Germinal center (tissue), 1 donor: ENCODE data around the gene PTAR1.
A peak's percentile ranks its signal among the peaks of the same experiment; 100 is the strongest.

Source experiments
- DNase-seq: peaks from one replicate; pipeline ENCODE4 v3.0.0; 2012; ENCODE audit warnings: mixed read lengths, low spot score

The PTAR1 gene

GRCh38 chr9:69750085-69750484 lies 9.7 kb downstream of the PTAR1 start:
- no peak for DNase-seq

GRCh38 chr9:69748304-69748703 lies 11.5 kb downstream of the PTAR1 start:
- no peak for DNase-seq

- DNase-seq: no peak
Measured at GRCh38 chr9:69746859-69747560, 12.8 kb downstream of the PTAR1 start.

DNA sequence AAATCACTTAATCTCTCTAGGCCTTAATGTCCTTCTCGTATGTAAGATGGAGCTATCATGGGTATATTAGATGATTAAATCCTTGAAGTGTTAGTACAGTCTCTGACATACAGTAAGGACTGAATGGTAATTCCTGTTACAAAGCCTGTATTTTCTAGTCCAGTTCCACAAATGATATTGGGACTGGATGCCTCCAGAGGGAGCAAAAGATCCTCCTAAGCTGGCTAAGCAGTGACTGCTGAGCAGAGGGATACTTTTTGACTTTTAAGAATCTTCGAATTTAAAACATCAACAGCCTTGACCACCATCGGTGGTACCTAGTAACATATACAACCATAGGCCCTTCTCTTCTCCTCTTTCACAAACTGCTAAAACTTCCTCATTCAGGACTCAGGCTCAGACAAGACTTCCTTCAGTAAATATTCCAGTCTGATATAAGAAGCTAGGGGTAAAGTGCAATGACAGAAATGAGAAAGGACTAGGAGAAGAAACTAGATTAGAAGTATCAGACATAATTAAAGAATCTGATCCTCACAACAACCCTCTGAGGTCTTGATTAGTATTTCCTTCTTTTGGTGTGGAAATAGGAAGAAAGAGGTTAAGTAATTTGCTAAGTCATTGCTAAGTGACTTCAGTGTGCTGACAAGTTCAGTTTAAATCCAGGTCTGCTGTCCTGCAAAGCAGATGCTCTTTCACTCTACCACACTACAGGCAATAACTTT lies 13.9 kb downstream of the PTAR1 start:
- DNase-seq: no peak

- no peak for DNase-seq
Measured at GRCh38 chr9:69744688-69745380, 15.0 kb downstream of the PTAR1 start.

DNA sequence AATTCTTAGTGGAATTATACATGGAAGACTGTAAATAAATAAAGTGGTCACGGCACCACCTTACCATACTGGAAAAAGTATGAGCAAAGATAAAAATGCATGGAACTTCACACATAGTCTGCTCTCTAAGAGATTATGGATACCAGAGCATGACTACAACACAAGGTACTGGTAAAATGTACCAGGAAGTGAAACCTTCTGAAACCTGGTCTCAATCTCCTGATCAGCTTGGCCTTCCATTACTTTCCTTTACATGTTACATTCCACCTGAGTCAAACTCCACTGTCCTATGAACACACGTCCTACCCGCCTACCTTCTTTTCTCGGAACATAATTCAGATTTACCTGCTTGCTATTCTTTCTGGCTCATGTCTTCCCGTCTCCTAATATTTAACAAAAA lies 15.9 kb downstream of the PTAR1 start:
- DNase-seq: peak; percentile 3

- no peak for DNase-seq
Measured at GRCh38 chr9:69740872-69741505, 18.8 kb downstream of the PTAR1 start.

DNA sequence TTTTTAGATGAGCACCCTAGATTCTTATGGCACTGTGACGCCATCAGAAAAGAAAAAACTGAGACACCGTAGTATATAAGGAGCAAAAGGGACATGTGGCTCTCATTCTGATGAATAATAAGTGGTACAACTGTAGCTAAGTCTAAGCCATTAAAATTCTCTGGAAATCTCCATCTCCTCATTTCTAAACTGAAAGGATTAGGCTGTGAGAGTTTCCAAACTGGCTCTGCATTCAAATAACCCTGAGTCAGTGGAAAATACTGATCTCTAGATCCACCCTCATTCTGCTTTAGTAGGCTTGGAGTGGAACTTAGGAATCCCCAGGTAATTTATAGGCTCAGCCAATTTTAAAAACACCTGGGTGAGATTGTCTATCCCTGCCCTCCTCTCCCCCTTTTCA lies 28.5 kb downstream of the PTAR1 start:
- DNase-seq: no peak

GRCh38 chr9:69719983-69720382 lies 39.8 kb downstream of the PTAR1 start:
- no peak for DNase-seq

- no peak for DNase-seq
Measured at GRCh38 chr9:69719367-69719766, 40.4 kb downstream of the PTAR1 start.

DNA sequence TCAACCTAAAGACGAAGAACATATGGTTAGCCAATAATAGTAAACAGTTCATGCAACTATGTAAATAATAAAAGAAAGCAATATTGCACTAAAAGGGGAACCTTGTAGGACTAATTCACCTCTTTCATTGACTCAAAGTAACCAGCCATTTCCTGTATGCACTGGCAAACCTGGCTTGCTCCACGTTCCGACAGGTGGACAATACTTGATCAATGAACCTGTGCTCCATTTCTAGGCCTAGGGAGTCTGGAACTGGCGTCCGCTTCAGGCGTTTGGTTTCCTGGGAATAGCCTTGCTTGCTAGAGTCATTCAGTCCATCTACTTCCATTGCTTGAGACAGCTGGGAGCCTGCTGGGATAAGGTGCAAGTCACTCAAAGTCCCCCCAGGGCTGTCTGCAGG lies 41.6 kb downstream of the PTAR1 start:
- no peak for DNase-seq

DNA sequence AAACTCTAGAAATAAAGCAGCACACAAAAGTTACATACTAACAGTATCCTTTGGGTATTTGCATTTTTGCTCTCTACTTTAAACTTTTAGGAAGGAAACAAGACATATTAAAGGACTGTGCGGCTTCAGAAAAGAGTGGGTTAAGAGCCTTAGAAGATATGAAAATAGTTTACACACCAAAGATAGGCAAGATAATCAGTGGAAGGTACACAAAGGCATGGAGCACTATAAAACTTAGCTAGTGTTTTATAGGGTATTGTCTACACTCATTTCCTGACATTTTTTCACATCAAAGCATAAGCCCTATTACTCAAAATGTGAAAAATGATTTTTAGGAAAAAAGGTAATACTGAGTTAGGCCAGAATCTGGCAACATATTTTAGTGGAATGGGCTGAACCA lies 44.0 kb downstream of the PTAR1 start:
- DNase-seq: no peak

- no peak for DNase-seq
Measured at GRCh38 chr9:69715096-69715495, 44.7 kb downstream of the PTAR1 start.

DNA sequence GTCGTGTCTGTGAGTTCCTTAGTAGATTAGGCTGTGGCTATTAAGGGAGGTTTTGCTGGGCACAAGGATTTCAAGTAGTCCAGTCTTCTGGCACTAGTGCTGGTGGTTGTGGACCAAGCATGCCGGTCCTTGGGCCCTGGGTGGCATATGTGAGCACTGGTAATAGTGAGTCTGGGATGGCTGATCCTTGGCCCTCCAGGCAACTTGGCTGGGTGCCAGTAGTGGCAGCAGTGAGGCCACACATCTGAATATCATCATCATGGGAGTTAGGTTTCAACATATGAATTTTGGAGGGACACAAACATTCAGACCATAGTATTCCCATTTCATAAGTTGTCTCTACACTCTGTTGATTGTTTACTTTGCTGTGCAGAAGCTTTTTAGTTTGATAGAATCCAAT lies 62.3 kb downstream of the PTAR1 start:
- DNase-seq: no peak

GRCh38 chr9:69696802-69697201 lies 63.0 kb downstream of the PTAR1 start:
- no peak for DNase-seq

DNA sequence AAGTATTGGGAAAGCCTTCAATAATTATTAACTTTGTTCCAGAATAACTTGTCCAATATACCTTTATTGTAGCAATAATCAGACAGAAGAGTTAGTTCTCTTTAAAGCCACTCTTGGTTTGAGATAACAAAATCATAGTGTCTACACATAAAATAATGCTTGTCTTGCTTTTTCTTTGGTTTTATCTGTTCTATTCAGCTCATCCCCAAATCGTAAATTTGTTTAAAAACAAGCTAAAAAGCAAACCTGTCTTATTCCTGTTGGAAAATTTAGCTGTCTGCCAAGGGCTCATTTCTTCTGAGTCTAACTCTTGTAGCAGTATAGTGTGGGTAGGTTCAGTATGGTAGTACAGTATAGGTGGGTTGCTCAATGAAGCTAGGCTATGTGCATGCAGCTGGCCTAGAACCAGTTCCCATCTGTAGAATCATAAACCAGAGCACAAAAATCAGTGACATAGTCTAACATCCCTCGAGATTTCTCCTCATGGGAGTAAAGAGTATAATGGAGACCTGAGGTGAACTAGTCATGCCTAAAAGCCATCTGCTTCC lies 69.7 kb downstream of the PTAR1 start:
- DNase-seq: no peak

DNA sequence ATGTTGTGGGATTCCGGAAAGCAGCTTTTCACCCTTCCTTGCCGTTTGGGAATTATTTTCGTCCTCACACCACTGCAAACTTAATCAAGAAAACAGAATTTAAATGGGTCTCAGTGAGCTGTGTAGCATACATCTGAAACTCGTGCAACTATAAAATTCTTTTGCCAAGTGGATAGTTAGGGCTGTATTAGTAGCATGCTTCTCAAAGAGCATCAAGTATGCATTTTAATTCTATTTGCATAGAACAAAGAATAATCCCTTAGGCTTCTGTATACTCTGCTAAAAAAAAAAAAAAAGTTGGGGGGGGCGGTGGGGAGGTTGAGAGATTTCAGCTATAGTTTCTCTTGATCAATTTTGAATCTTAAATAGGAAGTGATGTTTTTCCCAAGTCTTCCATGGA lies 75.9 kb downstream of the PTAR1 start:
- DNase-seq: no peak

GRCh38 chr9:69678843-69679538 lies 80.8 kb downstream of the PTAR1 start:
- DNase-seq: no peak

DNA sequence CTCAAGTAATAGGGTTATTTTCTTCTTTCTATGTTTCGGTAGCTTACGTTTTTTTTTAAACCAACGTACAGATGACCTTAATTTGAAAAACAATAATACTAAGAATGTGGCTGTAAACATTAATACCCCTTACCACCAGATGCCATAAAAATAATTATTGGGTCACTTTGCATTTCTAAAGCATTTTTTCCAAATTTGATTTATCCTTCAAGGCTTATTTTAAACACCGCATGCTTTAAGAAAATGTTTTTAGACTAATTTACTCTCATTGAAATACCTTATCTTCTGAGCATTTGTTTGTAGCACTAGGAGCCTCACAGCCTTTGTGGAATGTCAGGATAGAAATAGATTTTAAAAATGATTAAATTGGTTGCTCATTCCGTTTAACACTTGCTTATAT lies 81.9 kb downstream of the PTAR1 start:
- no peak for DNase-seq

DNA sequence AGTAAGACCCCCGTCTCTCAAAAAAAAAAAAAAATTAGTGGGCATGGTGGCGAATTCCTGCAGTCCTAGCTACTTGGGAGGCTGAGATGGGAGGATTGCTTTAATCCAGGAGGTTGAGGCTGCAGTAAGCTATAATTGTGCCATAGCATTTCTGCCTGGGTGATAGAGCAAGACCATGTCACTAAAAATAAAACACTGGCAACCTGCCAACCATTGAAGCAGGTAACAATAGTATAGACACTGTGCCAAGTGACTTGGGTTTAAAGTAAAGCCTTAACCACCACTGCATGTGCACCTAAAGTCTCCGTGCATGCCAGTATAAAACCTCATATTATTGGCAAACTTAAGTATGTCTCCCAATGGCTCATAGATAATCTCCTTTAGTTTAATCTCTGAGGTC lies 84.2 kb downstream of the PTAR1 start:
- DNase-seq: no peak

DNA sequence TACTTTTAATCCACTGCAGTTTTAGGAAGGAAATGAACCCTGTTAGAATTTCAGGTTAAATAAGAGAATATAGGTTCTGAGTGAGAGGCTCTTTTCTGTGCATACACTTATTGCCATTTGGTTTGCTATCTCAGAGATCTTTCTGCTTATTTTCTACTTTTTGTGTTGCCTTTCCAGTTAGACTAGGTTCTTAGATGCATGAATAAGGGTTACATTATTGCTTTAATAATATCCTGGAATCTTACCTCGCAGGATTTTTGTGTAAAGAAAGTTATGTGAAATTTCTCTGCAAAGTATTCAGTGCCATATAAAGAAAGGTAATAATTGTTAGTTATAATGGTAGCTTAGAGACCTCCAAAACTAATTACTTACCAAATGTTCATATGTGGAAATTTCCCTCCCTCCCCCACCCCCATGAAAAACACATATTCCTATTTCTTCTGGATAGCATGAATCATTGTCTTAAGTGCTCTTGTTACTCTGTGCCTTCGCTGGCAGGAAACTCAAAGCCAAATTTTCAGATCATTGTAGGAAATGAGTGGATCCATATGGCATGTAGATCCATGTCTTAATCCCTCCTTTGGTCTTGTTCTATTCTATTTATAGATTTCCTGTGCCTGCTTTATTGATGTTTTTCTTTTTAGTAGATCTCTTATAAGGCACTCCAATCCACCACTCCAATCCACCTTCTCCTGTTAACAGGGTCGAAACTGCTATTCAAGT lies 84.9 kb downstream of the PTAR1 start:
- DNase-seq: no peak
